HL-60 (cell line): ENCODE data around the gene ME2.

Source experiments
- CTCF ChIP-seq: IDR thresholded peaks from one replicate; pipeline ENCODE4 v1.5.1; 2011; ENCODE audit warnings: low read length, control low read depth, inconsistent platforms; ENCODE audit not compliant: insufficient read depth
- POLR2AphosphoS5 ChIP-seq: IDR thresholded peaks from 2 replicates; pipeline ENCODE4 v1.6.1; 2012; ENCODE audit warnings: low read depth
- REST ChIP-seq: IDR thresholded peaks from 2 replicates; pipeline ENCODE4 v1.6.1; 2012; ENCODE audit warnings: low read depth; ENCODE audit not compliant: insufficient replicate concordance
- SPI1 ChIP-seq: IDR thresholded peaks from 2 replicates; pipeline ENCODE4 v1.6.1; 2012; ENCODE audit warnings: low read depth, mild to moderate bottlenecking, borderline replicate concordance

DNA sequence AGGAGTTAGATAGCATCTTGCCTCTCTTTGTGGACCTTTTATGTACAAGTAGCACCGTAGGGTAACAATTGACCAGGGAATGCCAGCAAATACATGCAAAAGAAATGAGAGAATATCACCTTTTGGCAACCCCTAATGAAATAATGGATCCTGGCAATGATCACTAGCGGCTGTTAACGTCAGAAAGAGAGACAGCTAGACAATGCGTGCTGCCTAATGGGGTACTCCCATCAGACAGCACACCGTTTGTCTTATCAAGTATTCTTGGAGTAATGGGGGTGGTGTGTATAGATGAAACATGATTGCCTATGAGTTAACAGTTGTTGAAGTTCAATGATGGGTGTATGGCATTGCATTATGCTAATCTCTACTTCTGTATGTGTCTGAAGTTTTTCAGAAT lies 90.5 kb downstream of the ME2 start:
- TF ChIP-seq CTCF (no peak), SPI1 (no peak), REST (no peak), POLR2AphosphoS5 (no peak)
